ENCODE results near the gene ASB17.
"Not testable (repeated sequence)": the region's sequence is repeated elsewhere in the genome, so short reads cannot be mapped to it uniquely, and the experiment has no call there.

Gene ASB17

GRCh38 chr1:75932304-75932703 lies at the start of gene ASB17:
ASB17 (minus strand) TSS chr1:75932404; CDS start chr1:75932291, 113 bp downstream.
- no peaks in the 10 kb centered on the region for H3K4me1 ChIP-seq (ENCODE audit: control insufficient read depth, insufficient read depth, low read length)

DNA sequence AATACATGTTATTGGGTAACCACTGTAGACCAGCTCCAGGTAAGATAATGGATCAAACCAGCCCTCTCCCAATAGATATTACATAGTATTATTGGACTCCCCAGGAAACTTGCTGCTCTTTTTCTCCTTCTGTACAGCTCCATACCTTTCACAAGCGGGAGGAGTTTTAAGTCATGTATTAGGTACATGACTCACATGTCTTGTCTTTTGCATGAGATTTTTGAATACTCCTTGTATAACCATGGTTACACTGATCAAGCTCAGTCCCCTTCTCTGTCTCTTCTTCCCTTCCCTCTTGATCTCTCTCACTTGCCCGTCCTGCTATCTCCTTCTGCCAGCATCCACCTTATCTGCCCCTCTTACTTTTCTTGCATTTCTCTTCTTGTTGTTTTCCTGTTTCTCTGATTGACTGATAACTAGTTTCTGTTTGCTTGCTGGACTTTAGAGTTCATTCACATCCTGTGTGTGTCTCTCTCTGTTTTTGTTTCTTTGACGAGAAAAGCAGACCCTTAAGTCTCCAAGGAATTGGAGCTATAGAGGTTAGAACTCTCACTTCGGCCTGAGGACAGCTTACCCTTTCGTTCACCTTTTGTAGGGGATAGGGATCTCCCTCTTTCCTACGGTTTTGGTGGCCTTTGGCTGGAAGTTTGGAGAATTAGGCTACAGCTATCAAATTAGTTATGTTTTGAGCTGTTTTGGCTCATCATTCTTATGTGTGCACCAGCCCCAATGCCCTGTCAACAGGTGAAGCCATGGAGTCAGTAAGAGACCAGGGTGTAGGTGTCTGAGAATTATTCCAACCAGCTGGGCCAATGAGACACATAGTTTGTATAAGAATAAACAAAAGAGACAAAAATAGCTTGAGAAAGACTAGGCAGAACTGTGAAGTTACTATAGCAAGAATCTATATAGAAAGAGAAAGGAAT lies 49.0 kb upstream of the ASB17 start:
- H3K4me1 ChIP-seq (ENCODE audit: control insufficient read depth, insufficient read depth, low read length): no peaks in the 10 kb centered on the region
- H3K9ac ChIP-seq (ENCODE audit: low read length): no peak overlapping the region
- no peak overlapping the region for H3K4me3 ChIP-seq (ENCODE audit: low read depth, low read length)
- H3K36me3 ChIP-seq (ENCODE audit: control insufficient read depth, insufficient read depth, low read length): no peaks in the 10 kb centered on the region
- H3K27ac ChIP-seq (ENCODE audit: low read depth, low read length): no peak overlapping the region
- H3K9me3 ChIP-seq (ENCODE audit: control insufficient read depth, insufficient read depth, low read depth, low read length): peaks cover 7% of the 10 kb centered on the region; the same call in 1 of the 2 replicates
- H3K27me3 ChIP-seq (ENCODE audit: control insufficient read depth, insufficient read depth, low read length): no peaks in the 10 kb centered on the region

More at GRCh38 chr1:75932304-75932703, at the start of gene ASB17:
- no peaks in the 10 kb centered on the region for H3K36me3 ChIP-seq (ENCODE audit: control insufficient read depth, insufficient read depth, low read length)
- H3K9me3 ChIP-seq (ENCODE audit: control insufficient read depth, insufficient read depth, low read depth, low read length): no peaks in the 10 kb centered on the region
- H3K27me3 ChIP-seq (ENCODE audit: control insufficient read depth, insufficient read depth, low read length): no peaks in the 10 kb centered on the region
- no peak within 1 kb of the TSS for H3K4me3 ChIP-seq (ENCODE audit: low read depth, low read length)
- no peak within 1 kb of the TSS for H3K27ac ChIP-seq (ENCODE audit: low read depth, low read length)
- H3K9ac ChIP-seq (ENCODE audit: low read length): no peak within 1 kb of the TSS

DNA sequence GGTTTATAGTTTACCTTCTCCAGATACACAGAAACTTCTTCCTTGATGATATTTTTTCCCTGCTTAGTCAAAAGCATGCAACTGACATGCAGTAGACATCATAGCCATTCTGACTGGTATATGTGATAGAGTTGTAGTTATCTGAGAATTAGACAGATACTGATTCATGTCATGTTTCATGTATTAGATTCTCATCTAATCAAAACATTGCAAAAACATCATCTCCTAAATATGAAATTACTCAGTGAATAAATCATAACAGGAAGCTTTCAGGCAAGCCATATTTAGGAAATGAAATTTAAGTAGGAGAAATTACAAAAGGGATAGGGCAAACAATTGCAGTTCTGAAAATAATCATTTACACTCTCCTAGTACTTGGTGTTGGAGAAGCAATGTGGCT lies 38.4 kb upstream of the ASB17 start:
- no peak overlapping the region for H3K4me3 ChIP-seq (ENCODE audit: low read depth, low read length)
- H3K36me3 ChIP-seq (ENCODE audit: control insufficient read depth, insufficient read depth, low read length): no peaks in the 10 kb centered on the region
- no peak overlapping the region for H3K9ac ChIP-seq (ENCODE audit: low read length)
- H3K27ac ChIP-seq (ENCODE audit: low read depth, low read length): no peak overlapping the region
- H3K9me3 ChIP-seq (ENCODE audit: control insufficient read depth, insufficient read depth, low read depth, low read length): no peaks in the 10 kb centered on the region; the same call in 1 of the 2 replicates
- H3K4me1 ChIP-seq (ENCODE audit: control insufficient read depth, insufficient read depth, low read length): no peaks in the 10 kb centered on the region
- no peaks in the 10 kb centered on the region for H3K27me3 ChIP-seq (ENCODE audit: control insufficient read depth, insufficient read depth, low read length)

- no peaks in the 10 kb centered on the region for H3K36me3 ChIP-seq (ENCODE audit: control insufficient read depth, insufficient read depth, low read length)
- H3K27ac ChIP-seq (ENCODE audit: low read depth, low read length): no peak overlapping the region
- H3K27me3 ChIP-seq (ENCODE audit: control insufficient read depth, insufficient read depth, low read length): no peaks in the 10 kb centered on the region
- no peak overlapping the region for H3K4me3 ChIP-seq (ENCODE audit: low read depth, low read length)
- H3K9ac ChIP-seq (ENCODE audit: low read length): no peak overlapping the region
- H3K9me3 ChIP-seq (ENCODE audit: control insufficient read depth, insufficient read depth, low read depth, low read length): no peaks in the 10 kb centered on the region; the same call in 1 of the 2 replicates
- no peaks in the 10 kb centered on the region; the same call in 1 of the 2 replicates for H3K4me1 ChIP-seq (ENCODE audit: control insufficient read depth, insufficient read depth, low read length)
Observed at GRCh38 chr1:75969550-75969949, 37.3 kb upstream of the ASB17 start.

DNA sequence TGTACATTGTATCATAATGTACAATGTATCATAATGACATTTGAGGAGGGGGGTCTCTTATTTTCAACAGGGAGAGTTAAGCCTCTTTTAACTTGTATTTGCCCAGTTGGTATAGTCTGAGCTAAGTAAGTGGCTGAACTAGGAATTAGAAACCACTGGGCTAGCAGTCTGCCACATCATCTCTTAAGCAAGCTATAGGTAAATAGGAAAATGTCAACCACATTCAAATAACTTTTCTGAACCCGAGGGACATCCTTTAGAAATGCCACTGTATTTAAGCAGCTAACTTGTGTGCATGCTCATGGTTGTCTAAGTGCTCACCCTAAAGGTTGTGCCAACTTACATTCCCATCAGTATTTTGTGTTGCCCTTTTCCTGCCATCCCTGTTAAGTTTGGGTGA lies 35.5 kb upstream of the ASB17 start:
- H3K9ac ChIP-seq (ENCODE audit: low read length): no peak overlapping the region
- H3K36me3 ChIP-seq (ENCODE audit: control insufficient read depth, insufficient read depth, low read length): no peaks in the 10 kb centered on the region
- no peak overlapping the region for H3K27ac ChIP-seq (ENCODE audit: low read depth, low read length)
- no peak overlapping the region for H3K4me3 ChIP-seq (ENCODE audit: low read depth, low read length)
- no peaks in the 10 kb centered on the region; the same call in 1 of the 2 replicates for H3K9me3 ChIP-seq (ENCODE audit: control insufficient read depth, insufficient read depth, low read depth, low read length)
- no peaks in the 10 kb centered on the region for H3K27me3 ChIP-seq (ENCODE audit: control insufficient read depth, insufficient read depth, low read length)
- H3K4me1 ChIP-seq (ENCODE audit: control insufficient read depth, insufficient read depth, low read length): no peaks in the 10 kb centered on the region; the same call in 1 of the 2 replicates

GRCh38 chr1:75964760-75965408 lies 32.7 kb upstream of the ASB17 start:
- no peaks in the 10 kb centered on the region for H3K36me3 ChIP-seq (ENCODE audit: control insufficient read depth, insufficient read depth, low read length)
- H3K9me3 ChIP-seq (ENCODE audit: control insufficient read depth, insufficient read depth, low read depth, low read length): peaks cover 6% of the 10 kb centered on the region
- H3K4me1 ChIP-seq (ENCODE audit: control insufficient read depth, insufficient read depth, low read length): no peaks in the 10 kb centered on the region; the same call in 1 of the 2 replicates
- H3K27ac ChIP-seq (ENCODE audit: low read depth, low read length): no peak overlapping the region
- no peak overlapping the region for H3K4me3 ChIP-seq (ENCODE audit: low read depth, low read length)
- H3K9ac ChIP-seq (ENCODE audit: low read length): no peak overlapping the region
- no peaks in the 10 kb centered on the region for H3K27me3 ChIP-seq (ENCODE audit: control insufficient read depth, insufficient read depth, low read length)

DNA sequence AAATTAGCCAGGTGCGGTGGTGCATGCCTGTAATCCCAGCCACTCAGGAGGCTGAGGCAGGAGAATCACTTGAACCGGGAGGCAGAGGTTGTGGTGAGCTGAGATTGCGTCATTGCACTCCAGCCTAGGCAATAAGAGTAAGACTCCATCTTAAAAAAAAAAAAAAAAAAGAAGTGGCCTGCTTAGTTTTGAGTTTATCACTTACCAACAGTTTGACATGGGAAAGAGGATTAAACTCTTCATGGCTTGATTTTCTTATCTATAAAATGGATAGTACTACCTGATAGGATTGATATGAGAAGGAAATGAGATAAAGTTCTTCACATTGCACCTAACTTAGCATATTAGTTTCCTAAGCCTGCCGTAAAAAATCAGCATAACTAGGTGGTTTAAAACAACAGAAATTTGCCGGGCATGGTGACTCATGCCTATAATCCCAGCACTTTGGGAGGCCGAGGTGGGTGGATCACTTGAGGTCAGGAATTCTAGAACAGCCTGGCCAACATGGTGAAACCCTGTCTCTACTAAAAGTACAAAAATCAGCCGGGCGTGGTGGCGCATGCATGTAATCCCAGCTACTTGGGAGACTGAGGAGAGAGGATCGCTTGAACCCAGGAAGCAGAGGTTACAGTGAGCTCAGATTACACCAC lies 32.0 kb upstream of the ASB17 start:
- not testable (repeated sequence) for H3K27me3 ChIP-seq (ENCODE audit: control insufficient read depth, insufficient read depth, low read length); H3K4me1 ChIP-seq (ENCODE audit: control insufficient read depth, insufficient read depth, low read length); H3K9ac ChIP-seq (ENCODE audit: low read length); H3K9me3 ChIP-seq (ENCODE audit: control insufficient read depth, insufficient read depth, low read depth, low read length); H3K27ac ChIP-seq (ENCODE audit: low read depth, low read length); H3K36me3 ChIP-seq (ENCODE audit: control insufficient read depth, insufficient read depth, low read length); H3K4me3 ChIP-seq (ENCODE audit: low read depth, low read length)

DNA sequence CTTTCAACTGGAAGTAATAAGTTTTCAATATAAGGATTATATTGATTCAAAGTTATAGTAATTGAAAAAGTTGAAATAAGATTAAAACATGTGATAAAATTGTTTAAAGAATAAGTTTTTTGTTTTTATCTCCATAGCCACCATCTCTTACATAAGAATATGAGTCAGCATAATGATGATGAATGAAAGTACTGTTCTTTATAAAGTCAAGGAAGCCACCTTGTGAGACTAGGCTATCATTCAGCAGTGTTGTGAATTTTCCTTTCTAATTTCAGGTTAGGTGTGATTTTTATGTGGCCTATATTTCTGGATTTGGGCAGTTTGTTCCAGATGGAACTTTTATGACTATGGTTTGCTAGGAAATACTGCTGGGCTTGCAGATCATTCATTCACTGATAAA lies 22.4 kb upstream of the ASB17 start:
- Histone ChIP-seq H3K36me3 (ENCODE audit: control insufficient read depth, insufficient read depth, low read length) (no peaks in the 10 kb centered on the region), H3K27me3 (ENCODE audit: control insufficient read depth, insufficient read depth, low read length) (no peaks in the 10 kb centered on the region), H3K9me3 (ENCODE audit: control insufficient read depth, insufficient read depth, low read depth, low read length) (no peaks in the 10 kb centered on the region), H3K9ac (ENCODE audit: low read length) (no peak overlapping the region), H3K27ac (ENCODE audit: low read depth, low read length) (no peak overlapping the region), H3K4me1 (ENCODE audit: control insufficient read depth, insufficient read depth, low read length) (no peaks in the 10 kb centered on the region), H3K4me3 (ENCODE audit: low read depth, low read length) (no peak overlapping the region)

GRCh38 chr1:75953461-75953860 lies 21.3 kb upstream of the ASB17 start:
- H3K9me3 ChIP-seq (ENCODE audit: control insufficient read depth, insufficient read depth, low read depth, low read length): no peaks in the 10 kb centered on the region
- no peaks in the 10 kb centered on the region for H3K4me1 ChIP-seq (ENCODE audit: control insufficient read depth, insufficient read depth, low read length)
- H3K27me3 ChIP-seq (ENCODE audit: control insufficient read depth, insufficient read depth, low read length): no peaks in the 10 kb centered on the region
- H3K27ac ChIP-seq (ENCODE audit: low read depth, low read length): no peak overlapping the region
- no peak overlapping the region for H3K4me3 ChIP-seq (ENCODE audit: low read depth, low read length)
- H3K9ac ChIP-seq (ENCODE audit: low read length): no peak overlapping the region
- no peaks in the 10 kb centered on the region for H3K36me3 ChIP-seq (ENCODE audit: control insufficient read depth, insufficient read depth, low read length)

DNA sequence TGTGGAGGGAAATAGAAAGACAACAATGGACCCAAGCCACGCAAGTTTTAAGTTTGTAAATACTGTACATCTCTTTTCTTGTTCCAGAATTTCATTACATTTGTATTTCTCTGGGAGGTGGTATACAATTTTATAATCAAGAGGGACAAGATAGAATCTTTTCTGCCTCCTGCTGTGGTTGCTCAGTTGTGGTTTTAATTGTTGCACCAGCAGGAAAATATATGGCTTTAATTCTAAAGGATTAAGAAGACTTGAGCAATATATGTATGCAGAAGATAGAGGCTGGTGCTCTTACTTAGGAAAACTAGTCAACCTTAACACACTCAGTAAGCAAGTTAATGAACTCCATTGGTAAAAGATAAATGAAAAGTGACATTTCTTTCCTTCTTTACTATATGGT lies 19.8 kb upstream of the ASB17 start:
- Histone ChIP-seq H3K9me3 (ENCODE audit: control insufficient read depth, insufficient read depth, low read depth, low read length) (no peaks in the 10 kb centered on the region), H3K4me3 (ENCODE audit: low read depth, low read length) (no peak overlapping the region), H3K9ac (ENCODE audit: low read length) (no peak overlapping the region), H3K36me3 (ENCODE audit: control insufficient read depth, insufficient read depth, low read length) (no peaks in the 10 kb centered on the region), H3K27ac (ENCODE audit: low read depth, low read length) (no peak overlapping the region), H3K4me1 (ENCODE audit: control insufficient read depth, insufficient read depth, low read length) (no peaks in the 10 kb centered on the region), H3K27me3 (ENCODE audit: control insufficient read depth, insufficient read depth, low read length) (no peaks in the 10 kb centered on the region)

DNA sequence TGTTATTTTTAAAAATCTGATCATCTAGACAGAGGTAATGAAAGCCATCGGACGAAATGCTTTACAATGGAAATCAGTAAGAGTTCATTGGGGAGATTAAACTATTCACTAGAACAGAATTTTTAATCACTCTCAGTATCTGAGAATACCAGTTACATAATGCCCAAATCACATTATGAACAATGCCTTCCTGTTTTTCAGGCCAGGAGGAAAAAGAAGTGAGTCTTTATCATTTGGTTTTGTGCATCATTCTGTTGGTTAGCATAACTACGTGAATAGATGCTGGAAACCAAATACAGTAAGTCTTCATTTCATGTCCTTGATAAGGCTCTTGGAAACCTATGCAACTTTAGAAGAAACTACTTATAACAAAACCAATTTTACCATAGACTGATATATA lies 18.0 kb upstream of the ASB17 start:
- Histone ChIP-seq H3K4me3 (ENCODE audit: low read depth, low read length) (no peak overlapping the region), H3K36me3 (ENCODE audit: control insufficient read depth, insufficient read depth, low read length) (no peaks in the 10 kb centered on the region)

More for the DNA sequence above, 18.0 kb upstream of the ASB17 start:
- H3K27me3 ChIP-seq (ENCODE audit: control insufficient read depth, insufficient read depth, low read length): no peaks in the 10 kb centered on the region
- no peaks in the 10 kb centered on the region for H3K4me1 ChIP-seq (ENCODE audit: control insufficient read depth, insufficient read depth, low read length)
- H3K9ac ChIP-seq (ENCODE audit: low read length): no peak overlapping the region
- no peak overlapping the region for H3K27ac ChIP-seq (ENCODE audit: low read depth, low read length)
- H3K9me3 ChIP-seq (ENCODE audit: control insufficient read depth, insufficient read depth, low read depth, low read length): no peaks in the 10 kb centered on the region

Measured in HUES6 (cell line).